PFSK-1 (cell line): ENCODE results near the gene INO80E. TPM values are rescaled to one million over a fixed set of nuclear protein-coding genes. Genes with fewer than 3 reads are reported as not detected.

Experiments
- FOXP2 ChIP-seq: optimal IDR thresholded peaks from 2 replicates; pipeline ENCODE3; 2011; ENCODE audit warnings: borderline replicate concordance, control low read depth, inconsistent platforms; ENCODE audit not compliant: insufficient read depth; ENCODE audit errors: extremely low read length, extremely low read depth
- POLR2AphosphoS5 ChIP-seq: IDR thresholded peaks from 2 replicates; pipeline ENCODE4 v1.6.1; 2012; ENCODE audit warnings: low read depth, mild to moderate bottlenecking, control low read depth, low read length, moderate library complexity
- SIN3A ChIP-seq: IDR thresholded peaks from 2 replicates; pipeline ENCODE4 v1.6.1; 2012; ENCODE audit warnings: mild to moderate bottlenecking, low read length, moderate library complexity, borderline replicate concordance; ENCODE audit not compliant: insufficient read depth
- TAF1 ChIP-seq: IDR thresholded peaks from 2 replicates; pipeline ENCODE4 v1.6.1; 2012; ENCODE audit warnings: low read length, control low read depth, borderline replicate concordance; ENCODE audit not compliant: insufficient read depth
- polyA plus RNA-seq: library from polyadenylated mRNA; unstranded; fragments of >200 nt; gene quantifications from one replicate; pipeline ENCODE4 v1.2.1, GENCODE V29; 2012; ENCODE audit warnings: low read depth, missing spikeins; ENCODE audit not compliant: insufficient read length
- TF ChIP-seq, protein P1 (sequence below), 2 experiments: IDR thresholded peaks; 2 replicates each; pipeline versions ENCODE4 v1.6.1 to v1.8.0; 2011 to 2012; ENCODE audit warnings: low read depth in 2 of 2, low read length in 2 of 2, control low read depth in 1 of 2, inconsistent platforms in 1 of 2, mild to moderate bottlenecking in 1 of 2, moderate library complexity in 1 of 2; ENCODE audit not compliant: insufficient read depth in 1 of 2

Gene INO80E, protein sequence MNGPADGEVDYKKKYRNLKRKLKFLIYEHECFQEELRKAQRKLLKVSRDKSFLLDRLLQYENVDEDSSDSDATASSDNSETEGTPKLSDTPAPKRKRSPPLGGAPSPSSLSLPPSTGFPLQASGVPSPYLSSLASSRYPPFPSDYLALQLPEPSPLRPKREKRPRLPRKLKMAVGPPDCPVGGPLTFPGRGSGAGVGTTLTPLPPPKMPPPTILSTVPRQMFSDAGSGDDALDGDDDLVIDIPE
- 152 TPM for polyA plus RNA-seq

DNA sequence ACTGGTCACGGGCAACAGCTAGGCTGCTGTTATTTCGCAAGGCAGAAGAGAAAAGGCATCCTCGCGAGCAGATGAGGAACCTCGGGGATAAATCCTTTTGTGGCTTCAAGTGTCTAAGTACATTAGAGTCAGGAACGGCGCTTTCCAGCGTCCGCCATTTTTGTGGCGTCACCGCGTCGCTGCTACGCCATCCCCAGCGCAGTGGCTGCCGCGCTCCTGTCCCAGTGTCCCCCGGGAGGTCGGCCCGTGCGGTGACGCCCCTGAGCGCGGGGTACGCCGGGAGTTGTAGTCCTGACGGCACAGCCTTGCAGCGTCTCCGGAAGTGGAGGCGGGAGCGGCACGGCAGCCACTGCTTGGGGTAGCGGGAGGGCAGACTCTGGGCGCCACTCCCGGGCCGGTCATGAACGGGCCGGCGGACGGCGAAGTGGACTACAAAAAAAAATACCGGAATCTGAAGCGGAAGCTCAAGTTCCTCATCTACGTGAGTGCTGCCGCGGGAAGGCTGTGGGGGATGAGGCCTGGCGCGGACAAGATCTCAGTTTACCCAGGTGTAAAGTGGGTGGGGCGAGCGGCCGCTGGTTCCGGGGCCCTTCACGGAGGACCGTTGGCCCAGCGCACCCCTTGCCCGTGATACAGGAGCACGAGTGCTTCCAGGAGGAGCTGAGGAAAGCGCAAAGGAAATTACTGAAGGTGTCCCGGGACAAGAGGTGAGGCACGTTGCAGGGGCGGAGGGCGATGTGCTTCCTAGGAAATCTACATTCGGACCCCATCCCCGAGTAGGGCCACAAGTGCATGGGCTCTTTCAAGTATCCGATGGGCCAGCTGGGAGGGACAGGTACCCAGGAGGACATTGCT, at the start of gene INO80E:
Gene INO80E (plus strand): TSS at position 331 of the 855 bp plus-strand sequence. CDS start 70 bp downstream, at position 401.
- TF ChIP-seq POLR2AphosphoS5 (no peak; the same call in 1 of the 2 replicates), TAF1 (peak; percentile 84; the same call in 1 of the 2 replicates), SIN3A (no peak), FOXP2 (peak; percentile 98)
- TF ChIP-seq, protein P1, sequence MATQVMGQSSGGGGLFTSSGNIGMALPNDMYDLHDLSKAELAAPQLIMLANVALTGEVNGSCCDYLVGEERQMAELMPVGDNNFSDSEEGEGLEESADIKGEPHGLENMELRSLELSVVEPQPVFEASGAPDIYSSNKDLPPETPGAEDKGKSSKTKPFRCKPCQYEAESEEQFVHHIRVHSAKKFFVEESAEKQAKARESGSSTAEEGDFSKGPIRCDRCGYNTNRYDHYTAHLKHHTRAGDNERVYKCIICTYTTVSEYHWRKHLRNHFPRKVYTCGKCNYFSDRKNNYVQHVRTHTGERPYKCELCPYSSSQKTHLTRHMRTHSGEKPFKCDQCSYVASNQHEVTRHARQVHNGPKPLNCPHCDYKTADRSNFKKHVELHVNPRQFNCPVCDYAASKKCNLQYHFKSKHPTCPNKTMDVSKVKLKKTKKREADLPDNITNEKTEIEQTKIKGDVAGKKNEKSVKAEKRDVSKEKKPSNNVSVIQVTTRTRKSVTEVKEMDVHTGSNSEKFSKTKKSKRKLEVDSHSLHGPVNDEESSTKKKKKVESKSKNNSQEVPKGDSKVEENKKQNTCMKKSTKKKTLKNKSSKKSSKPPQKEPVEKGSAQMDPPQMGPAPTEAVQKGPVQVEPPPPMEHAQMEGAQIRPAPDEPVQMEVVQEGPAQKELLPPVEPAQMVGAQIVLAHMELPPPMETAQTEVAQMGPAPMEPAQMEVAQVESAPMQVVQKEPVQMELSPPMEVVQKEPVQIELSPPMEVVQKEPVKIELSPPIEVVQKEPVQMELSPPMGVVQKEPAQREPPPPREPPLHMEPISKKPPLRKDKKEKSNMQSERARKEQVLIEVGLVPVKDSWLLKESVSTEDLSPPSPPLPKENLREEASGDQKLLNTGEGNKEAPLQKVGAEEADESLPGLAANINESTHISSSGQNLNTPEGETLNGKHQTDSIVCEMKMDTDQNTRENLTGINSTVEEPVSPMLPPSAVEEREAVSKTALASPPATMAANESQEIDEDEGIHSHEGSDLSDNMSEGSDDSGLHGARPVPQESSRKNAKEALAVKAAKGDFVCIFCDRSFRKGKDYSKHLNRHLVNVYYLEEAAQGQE (IDR thresholded peaks at IDR 0.05; ENCODE audit: insufficient read depth in 1 of 2, low read depth in 2 of 2, low read length in 2 of 2), result peak in 1 of 2 experiments; percentile 8; a peak in 1 of 4 replicates

DNA sequence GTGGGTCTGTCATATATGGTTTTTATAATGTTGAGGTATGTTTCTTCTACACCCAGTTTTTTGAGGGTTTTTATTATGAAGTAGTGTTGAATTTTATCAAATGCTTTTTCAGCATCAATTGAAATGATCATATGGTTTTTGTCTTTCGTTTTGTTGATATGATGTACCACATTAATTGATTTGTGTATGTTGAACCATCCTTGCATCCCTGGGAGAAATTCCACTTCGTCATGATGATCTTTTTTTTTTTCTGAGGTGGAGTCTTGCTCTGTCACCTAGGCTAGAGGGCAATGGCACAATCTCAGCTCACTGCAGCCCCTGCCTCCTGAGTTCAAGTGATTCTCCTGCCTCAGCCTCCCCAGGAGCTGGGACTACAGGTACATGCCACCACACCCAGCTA, 48.1 kb upstream of the INO80E start:
- no peak for TF ChIP-seq TAF1
- TF ChIP-seq POLR2AphosphoS5, result no peak
- no peak for TF ChIP-seq SIN3A
- TF ChIP-seq FOXP2, result no peak

DNA sequence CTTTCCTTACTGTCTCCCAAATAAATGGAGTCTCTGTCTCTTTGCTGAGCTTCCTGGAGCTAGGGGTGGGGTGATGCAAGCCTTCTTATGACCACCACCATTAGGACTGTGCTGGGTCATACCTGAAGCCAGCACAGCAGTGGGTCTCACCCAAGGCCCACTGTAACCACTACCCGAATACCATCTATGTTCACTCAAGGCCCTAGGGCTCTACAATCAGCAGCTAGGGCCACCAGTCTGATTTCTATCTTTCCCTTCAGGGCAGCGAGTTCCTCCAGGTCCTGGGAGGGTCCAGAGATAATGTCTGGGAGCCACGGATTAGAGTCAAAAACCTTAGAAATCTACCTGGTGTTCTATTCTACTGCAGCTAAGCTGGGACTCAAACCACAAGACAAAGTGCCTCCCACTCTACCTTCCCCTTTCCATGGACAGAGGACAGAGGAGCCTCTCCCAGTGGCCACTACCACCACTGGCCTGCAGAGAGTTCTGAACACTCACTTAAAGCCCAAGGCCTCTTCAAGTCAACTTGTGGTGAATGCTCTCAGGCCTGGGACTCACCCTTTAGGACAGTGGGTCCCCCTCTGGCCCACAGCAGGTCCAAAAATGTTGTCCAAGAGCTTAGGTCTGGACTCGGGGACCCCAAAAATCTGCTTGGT, 45.1 kb upstream of the INO80E start:
- TF ChIP-seq POLR2AphosphoS5 (no peak), TAF1 (no peak), SIN3A (no peak), FOXP2 (no peak)
- TF ChIP-seq, protein P1 (IDR thresholded peaks at IDR 0.05; ENCODE audit: insufficient read depth in 1 of 2, low read depth in 2 of 2, low read length in 2 of 2), result no peak

DNA sequence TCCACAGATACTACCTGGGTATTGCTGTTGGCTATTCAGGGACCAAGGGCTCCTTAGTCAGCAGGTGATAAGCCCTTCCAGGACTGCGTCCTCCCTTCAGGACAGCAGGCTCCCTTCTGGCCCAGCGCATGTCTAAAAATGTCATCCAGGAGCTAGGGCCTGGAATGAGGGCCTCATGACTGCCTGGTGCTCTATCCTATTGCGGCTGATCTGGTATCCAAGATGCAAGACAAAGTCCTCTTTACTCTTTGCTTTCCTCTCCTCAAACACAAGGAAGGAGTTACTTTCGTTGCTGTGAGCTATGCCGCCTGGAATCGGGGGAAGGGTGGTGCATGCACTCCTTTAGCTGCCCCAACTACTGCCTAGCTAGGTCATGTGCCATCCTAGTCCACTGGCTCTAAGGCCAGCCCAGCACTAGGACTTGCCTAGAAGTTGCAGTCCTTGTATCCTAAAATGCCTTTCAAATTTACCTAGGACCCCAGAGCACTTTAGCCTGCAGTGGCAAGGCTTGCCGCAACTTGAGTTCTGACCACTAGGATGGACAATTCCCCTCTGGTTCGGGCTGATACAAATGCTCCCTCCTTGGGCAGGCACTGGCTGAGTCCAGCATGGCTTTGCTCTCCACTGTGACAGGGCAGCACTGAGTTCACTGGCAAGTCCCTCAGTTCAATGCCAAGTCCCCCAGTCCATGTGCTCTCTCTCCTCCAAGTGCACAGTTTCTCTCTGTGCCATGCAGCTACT, 44.2 kb upstream of the INO80E start:
- TF ChIP-seq POLR2AphosphoS5 (no peak), SIN3A (no peak)
- TF ChIP-seq, protein P1 (IDR thresholded peaks at IDR 0.05; ENCODE audit: insufficient read depth in 1 of 2, low read depth in 2 of 2, low read length in 2 of 2), result no peak

DNA sequence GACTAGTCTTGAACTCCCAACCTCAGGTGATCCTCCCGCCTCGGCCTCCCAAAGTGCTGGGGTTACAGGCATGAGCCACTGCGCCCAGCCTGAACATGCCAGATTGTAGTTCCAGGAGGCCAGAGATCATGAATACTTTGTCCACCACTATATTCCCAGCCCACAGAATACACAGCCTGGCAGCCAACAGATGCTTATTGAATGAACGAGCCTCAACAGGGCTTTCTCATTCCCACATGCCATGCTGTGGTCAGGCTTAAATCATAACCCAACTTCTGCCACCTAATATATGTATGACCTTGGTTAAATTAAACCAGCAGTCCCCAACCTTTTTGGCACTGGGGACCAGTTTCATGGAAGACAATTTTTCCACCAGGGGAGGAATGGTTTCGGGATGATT, 37.3 kb upstream of the INO80E start:
- TF ChIP-seq, protein P1 (IDR thresholded peaks at IDR 0.05; ENCODE audit: insufficient read depth in 1 of 2, low read depth in 2 of 2, low read length in 2 of 2), result no peak
- no peak for TF ChIP-seq POLR2AphosphoS5
- TF ChIP-seq SIN3A, result no peak
- no peak for TF ChIP-seq TAF1
- TF ChIP-seq FOXP2, result no peak
